Dedifferentiated amniotic fluid mesenchymal stem cell (primary cell): ENCODE data around the gene P2RX2.

Experiments used
- DNase-seq: peaks from one replicate; pipeline ENCODE4 v3.0.0-alpha.2; 2016; ENCODE audit errors: extremely low spot score

P2RX2 gene

DNA sequence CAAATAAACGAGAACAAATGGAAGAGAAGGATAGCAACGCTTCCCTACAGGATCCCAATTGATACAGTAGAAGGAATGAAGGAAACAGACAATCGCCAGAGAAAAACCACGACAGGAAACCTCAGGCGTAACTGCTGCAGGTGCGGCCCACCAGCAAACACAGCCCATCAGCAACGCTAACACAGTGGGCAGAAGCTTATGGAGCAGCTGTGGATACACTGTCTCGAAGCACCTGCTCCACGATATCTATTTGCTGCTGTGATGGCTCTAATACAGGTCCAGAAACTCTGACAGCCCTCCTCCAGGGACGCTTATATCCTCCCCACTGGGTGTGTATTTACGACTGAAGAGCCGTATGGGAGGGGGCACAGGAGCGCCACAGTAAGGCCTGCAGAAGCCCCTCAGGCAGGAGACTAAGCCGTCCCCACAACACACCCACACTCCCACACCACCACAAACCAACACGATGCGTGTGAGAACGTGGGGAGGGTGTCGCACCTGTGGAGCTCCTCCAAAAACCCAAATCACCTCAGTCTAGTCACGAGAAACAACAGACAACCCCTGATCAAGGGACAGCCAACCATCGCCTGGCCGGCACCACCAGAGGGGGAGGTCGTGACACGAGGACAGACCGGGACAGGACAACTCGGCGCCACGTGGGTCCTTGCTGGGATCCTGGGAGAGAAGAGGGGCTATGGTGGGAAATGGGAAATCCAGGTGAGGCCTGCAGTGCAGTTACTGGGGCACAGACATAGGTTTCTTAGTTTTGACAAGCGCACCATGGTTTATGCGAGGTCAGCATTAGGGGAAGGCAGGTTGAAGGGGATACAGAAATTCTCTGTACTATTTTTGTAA lies 44.6 kb downstream of the P2RX2 start:
- DNase-seq = no peak

DNA sequence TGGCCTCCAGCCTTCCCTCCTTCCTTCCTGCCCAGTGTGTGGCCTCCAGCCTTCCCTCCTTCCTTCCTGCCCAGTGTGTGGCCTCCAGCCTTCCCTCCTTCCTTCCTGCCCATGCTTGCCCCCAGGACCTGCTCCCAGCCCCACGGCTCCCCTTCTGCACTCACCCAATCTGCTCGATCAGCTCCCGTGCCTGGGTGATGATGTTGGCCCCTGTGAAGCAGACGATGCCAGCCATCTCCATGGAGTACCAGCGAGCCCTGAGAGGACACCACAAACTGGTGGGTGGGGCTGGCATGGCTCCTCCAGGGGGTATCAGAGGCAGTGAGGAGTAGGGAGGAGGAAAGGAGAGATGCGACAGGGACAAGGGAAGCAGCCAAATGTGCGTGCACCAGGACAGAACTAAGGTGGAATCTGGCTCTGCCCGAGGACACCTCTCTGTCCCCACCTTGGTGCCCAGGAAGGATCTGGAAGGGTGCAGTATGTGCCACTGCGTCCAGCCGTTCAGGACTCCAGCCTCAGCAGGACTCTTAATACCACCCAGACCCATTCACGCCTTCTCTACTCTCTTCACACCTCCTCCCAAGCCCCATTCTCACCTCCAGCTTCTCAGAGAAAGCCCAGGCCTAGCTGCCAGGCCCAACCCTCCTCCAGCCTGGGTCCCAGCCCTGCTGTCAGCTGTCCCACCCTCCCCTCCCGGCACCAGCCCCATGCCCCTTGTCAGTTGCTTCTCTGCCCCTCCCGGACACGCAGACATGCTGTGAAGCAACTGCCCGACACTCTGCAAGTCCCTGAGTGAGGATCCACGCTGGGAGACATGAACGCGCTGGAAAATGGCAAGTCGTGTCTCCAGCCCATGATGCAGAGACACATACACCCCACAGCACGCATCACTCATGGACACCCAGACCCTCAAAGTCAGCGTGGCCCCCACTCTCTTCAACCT lies 45.9 kb downstream of the P2RX2 start:
- no peak for DNase-seq

DNA sequence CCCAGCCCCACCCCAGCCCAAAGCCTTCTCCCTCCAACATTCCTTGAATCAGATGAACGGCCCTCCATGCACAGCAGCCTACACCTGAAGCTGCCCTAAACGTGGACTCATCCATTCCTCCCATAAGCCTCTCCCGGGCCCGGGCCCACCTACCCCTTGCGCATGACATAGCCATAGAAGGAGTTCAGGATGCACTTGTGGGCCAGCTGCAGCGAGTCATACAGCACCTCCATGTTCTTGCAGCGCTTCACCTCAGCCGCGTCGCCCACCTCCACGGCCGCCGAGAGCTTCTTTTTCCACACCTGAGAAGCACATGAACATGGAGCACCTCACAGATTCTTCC lies 46.5 kb downstream of the P2RX2 start:
- no peak for DNase-seq

DNA sequence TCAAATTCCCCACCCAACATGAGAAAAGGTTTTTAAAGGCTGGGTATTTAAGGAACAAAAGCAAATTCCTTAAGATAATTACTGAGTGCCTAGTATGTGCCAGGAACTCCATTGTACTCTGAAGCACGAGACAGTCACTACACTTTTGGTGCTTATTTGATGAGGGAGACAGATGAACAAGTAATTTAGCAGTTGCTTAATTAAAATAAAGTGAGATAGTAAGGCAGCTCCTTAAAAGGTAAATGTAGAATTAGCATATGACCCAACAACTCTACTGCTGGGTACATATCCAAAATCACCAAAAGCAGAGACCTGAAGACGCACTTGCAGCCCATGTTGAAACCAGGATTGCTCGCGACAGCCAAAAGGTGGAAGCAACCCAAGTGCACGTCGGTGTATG lies 47.2 kb downstream of the P2RX2 start:
- no peak for DNase-seq

DNA sequence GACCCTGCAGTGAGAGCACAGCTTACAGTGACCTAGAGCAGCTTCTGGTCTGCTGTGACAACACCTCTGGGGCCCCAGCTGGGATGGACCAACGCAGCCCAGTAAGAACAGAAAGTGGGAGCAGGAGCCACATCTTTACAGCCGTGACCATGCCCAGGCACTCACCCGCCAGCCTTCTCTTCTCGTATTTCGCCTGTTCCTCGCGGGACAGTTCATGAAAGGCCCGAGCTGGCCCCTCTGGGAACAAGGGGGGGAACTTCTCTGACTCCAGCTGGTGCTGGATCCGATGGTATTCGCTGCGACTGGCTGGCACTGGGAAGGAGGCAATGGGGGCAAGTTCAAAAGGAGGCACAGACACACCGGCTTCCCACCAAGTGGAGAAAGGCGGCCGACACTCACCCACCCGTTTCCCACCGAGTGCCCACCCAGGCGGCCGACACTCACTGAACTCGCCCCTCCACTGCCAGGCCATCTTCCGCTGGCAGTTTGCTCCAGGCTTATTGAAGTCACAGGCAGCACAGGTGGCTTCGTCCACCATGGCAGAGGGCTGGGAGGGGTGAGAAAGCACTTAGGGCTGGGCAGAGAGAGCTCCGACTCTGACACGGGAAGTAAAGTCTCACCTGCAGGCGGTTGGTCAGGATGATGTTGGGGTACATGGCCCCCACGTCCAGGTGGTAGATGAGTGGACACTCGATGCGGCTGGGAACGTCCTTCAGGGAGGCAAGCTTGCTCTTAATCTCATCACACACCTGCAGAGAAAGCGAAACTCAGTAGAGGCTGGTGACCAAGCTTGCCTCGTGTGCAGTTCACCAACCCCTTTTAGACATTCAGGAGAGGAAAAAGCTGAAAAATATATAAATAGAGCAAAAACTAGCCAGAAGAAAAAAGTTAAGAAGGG lies 49.9 kb downstream of the P2RX2 start:
- DNase-seq = no peak

DNA sequence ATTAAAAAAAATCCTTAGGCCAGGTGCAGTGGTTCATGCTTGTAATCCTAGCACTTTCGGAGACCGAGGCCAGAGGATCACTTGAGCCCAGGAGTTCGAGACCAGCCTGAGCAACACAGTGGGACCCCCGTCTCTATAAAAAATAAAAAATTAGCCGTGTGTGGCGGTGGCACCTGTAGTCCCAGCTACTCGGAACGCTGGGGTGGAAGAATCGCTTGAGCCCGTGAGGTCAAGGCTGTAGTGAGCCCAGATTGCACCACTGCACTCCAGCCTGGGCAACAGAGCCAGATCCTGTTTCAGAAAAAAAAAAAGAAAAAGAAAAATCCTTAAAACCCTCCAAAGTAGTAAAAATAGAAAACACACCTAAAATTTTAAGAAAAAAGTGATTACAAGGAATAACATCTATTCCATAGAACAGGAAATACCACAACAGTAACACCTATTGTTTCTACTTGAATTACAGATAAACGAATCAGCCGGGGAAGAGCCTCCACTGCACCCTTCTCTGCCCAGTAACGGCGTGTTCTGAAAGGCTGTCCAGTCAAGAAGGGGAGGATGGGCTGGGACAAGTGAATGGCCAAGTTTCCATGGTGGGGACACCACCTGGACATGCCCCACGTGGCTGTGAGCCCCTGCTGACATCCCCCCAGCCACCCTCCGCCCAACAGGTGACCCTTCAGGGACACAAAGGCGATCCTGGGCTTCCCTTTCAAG lies 50.7 kb downstream of the P2RX2 start:
- DNase-seq = no peak
